Esophagus muscularis mucosa (tissue), 4 donors: ENCODE data around the gene NCEH1. TPM values are rescaled to one million over a fixed set of nuclear protein-coding genes. Genes with fewer than 3 reads are reported as not detected.
"Not testable (repeated sequence)": the region's sequence is repeated elsewhere in the genome, so short reads cannot be mapped to it uniquely, and the experiment has no call there.

ENCODE experiments used
- DNase-seq: peaks from one replicate; pipeline ENCODE4 v3.0.0-alpha.2; 2017; ENCODE audit errors: extremely low spot score
- H3K27ac ChIP-seq, 4 donors: fragments of 200-600 bp; sonication (generic); replicated peaks in 1 of 4; 1 replicate in 3 of 4; 2 replicates in 1 of 4; pipeline ENCODE4 v1.5.1; 2016 to 2019; ENCODE audit warnings: mild to moderate bottlenecking in 1 of 4
- H3K27me3 ChIP-seq, 4 donors: fragments of 200-600 bp; sonication (generic); one replicate each; pipeline versions ENCODE4 v1.5.1 to v1.6.0; 2016 to 2019
- H3K36me3 ChIP-seq, 4 donors: fragments of 200-600 bp; sonication (generic); one replicate each; pipeline ENCODE4 v1.5.1; 2016 to 2019
- H3K4me1 ChIP-seq, 4 donors: fragments of 200-600 bp; sonication (generic); one replicate each; pipeline ENCODE4 v1.5.1; 2016 to 2019
- H3K4me3 ChIP-seq, 4 donors: fragments of 200-600 bp; sonication (generic); 1 replicate in 2 of 4; 2 replicates in 2 of 4; pipeline ENCODE4 v1.5.1; 2016 to 2019; ENCODE audit warnings: mild to moderate bottlenecking in 4 of 4, moderate library complexity in 1 of 4
- H3K9me3 ChIP-seq, 4 donors: fragments of 200-600 bp; sonication (generic); 1 replicate in 3 of 4; 2 replicates in 1 of 4; pipeline ENCODE4 v1.5.1; 2016 to 2019
- EP300 ChIP-seq: sonication (generic); formaldehyde crosslinking; IDR thresholded peaks from one replicate; pipeline ENCODE4 v1.6.1; 2017; ENCODE audit warnings: antibody characterized with exemption
- POLR2A ChIP-seq: fragments of 450-650 bp; IDR thresholded peaks from one replicate; pipeline ENCODE4 v1.6.1; 2017; ENCODE audit warnings: antibody characterized with exemption, moderate library complexity, mild to moderate bottlenecking, low read depth
- POLR2AphosphoS5 ChIP-seq, 2 donors: sonication (generic); formaldehyde crosslinking; IDR thresholded peaks; one replicate each; pipeline ENCODE4 v1.6.1; 2017; ENCODE audit warnings: antibody characterized with exemption in 2 of 2
- WGBS: methylation state at CpG from one replicate; pipeline ENCODE4 v1.1.5; 2018; 5-methylcytosine and 5-hydroxymethylcytosine counted together
- intact Hi-C: fragments of 100-400 bp; cut with DNase I; formaldehyde crosslinking; loops from one replicate; pipeline ENCODE4 v1.15.1; 2023
- total RNA-seq, 4 donors: library from RNA; depleted of rRNA; stranded (reverse); fragments of >200 nt; gene quantifications; one replicate each; pipeline versions ENCODE4 v1.1.0 to v1.2.1, GENCODE V29; 2016
- TF ChIP-seq, protein P1 (sequence below), 3 experiments: fragments of 200-600 bp in 2 of 3; fragments of 450-650 bp in 1 of 3; sonication (generic) in 2 of 3; IDR thresholded peaks; one replicate each; pipeline ENCODE4 v1.5.1; 2017 to 2019; ENCODE audit warnings: antibody characterized with exemption in 3 of 3, mild to moderate bottlenecking in 2 of 3, moderate library complexity in 1 of 3

The NCEH1 gene
- total RNA-seq, 4 donors from 2014 or later, result 3.0 to 11.6 (median 3.7) TPM

DNA sequence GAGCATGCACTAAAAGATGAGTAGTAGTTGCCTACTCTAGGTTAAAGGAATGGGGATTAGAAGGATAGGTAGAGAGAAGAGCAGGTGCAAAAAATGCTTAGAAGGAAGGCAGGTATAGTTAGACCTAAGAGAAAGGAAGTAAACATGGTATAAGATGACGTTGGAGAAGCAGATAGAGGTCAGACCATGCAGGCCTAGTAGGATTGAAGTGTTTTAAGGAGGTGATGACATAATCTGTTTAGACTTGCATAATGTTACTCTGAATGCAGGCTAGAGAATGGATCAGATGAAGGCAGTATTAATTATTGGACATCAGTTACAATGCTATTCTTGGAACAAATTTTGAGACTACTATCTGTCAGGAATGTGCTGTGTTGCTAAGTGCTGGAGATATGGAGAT lies 28.6 kb upstream of the NCEH1 start:
- 56% methylated on average over 1 of the region's 1 CpG for WGBS
- intact Hi-C loops, result no loop called here
- Histone ChIP-seq H3K36me3 (no peaks in the 10 kb centered on the region), H3K27ac (no peak overlapping the region), H3K4me1 (no peaks in the 10 kb centered on the region), H3K27me3 (no peaks in the 10 kb centered on the region), H3K4me3 (no peak overlapping the region), H3K9me3 (no peaks in the 10 kb centered on the region)
- TF ChIP-seq POLR2A (no peak), POLR2AphosphoS5 (IDR thresholded peaks at IDR 0.05) (no peak), EP300 (no peak)
- TF ChIP-seq, protein P1, sequence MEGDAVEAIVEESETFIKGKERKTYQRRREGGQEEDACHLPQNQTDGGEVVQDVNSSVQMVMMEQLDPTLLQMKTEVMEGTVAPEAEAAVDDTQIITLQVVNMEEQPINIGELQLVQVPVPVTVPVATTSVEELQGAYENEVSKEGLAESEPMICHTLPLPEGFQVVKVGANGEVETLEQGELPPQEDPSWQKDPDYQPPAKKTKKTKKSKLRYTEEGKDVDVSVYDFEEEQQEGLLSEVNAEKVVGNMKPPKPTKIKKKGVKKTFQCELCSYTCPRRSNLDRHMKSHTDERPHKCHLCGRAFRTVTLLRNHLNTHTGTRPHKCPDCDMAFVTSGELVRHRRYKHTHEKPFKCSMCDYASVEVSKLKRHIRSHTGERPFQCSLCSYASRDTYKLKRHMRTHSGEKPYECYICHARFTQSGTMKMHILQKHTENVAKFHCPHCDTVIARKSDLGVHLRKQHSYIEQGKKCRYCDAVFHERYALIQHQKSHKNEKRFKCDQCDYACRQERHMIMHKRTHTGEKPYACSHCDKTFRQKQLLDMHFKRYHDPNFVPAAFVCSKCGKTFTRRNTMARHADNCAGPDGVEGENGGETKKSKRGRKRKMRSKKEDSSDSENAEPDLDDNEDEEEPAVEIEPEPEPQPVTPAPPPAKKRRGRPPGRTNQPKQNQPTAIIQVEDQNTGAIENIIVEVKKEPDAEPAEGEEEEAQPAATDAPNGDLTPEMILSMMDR (IDR thresholded peaks at IDR 0.05), result no peak
- DNase-seq, result no peak

DNA sequence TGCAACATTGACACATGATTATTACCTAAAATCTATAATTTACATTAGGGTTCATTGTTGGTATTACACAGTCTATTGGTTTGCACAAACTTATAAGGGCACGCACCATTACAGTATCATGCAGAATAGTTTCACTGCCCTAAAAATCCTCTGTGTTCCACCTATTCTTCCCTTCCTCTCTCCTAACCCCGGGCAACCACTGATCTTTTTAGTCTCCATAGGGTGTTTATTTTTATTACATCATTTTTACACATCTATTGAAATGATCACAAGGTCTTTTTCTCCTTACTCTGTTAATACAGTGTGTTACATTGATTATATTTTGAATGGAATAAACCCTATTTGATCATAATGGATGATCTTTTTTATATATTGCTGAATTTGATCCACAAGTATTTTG lies 24.1 kb upstream of the NCEH1 start:
- TF ChIP-seq POLR2AphosphoS5 (IDR thresholded peaks at IDR 0.05) (no peak), POLR2A (no peak), EP300 (no peak)
- TF ChIP-seq, protein P1 (IDR thresholded peaks at IDR 0.05), result no peak
- H3K4me3 ChIP-seq, result no peak overlapping the region
- intact Hi-C loops, result no loop called here
- no peaks in the 10 kb centered on the region for H3K4me1 ChIP-seq
- no peaks in the 10 kb centered on the region for H3K9me3 ChIP-seq
- H3K27ac ChIP-seq, result no peak overlapping the region
- no peaks in the 10 kb centered on the region for H3K36me3 ChIP-seq
- H3K27me3 ChIP-seq, result no peaks in the 10 kb centered on the region
- WGBS, result 89% methylated on average over 2 of the region's 2 CpGs
- no peak for DNase-seq

DNA sequence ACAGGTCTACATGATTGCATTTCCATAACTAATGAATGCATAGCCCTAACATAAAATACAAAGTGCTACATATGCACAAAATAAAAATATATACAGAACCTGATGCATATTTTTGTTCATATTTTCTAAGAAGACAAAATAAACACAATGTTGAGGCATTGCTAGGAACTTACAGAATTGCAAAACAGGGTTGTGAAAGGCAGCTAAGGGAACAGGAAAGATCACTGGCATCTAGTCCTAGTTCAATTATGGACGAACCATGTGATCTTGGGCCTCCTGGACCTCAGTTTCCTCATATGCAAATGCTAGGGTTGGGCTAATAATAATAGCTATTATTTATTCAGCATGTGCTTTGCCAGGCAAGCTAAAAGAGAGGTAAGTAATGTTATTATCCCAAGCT lies 15.5 kb upstream of the NCEH1 start:
- Histone ChIP-seq H3K36me3 (no peaks in the 10 kb centered on the region), H3K27me3 (no peaks in the 10 kb centered on the region), H3K4me1 (no peaks in the 10 kb centered on the region), H3K9me3 (no peaks in the 10 kb centered on the region), H3K4me3 (no peak overlapping the region), H3K27ac (no peak overlapping the region)
- 80% methylated on average over 1 of the region's 1 CpG for WGBS
- DNase-seq, result peak; percentile 29
- TF ChIP-seq, protein P1 (IDR thresholded peaks at IDR 0.05), result no peak
- no peak for TF ChIP-seq POLR2A
- TF ChIP-seq EP300, result no peak
- no peak for TF ChIP-seq POLR2AphosphoS5 (IDR thresholded peaks at IDR 0.05)
- intact Hi-C loops, result no loop called here

DNA sequence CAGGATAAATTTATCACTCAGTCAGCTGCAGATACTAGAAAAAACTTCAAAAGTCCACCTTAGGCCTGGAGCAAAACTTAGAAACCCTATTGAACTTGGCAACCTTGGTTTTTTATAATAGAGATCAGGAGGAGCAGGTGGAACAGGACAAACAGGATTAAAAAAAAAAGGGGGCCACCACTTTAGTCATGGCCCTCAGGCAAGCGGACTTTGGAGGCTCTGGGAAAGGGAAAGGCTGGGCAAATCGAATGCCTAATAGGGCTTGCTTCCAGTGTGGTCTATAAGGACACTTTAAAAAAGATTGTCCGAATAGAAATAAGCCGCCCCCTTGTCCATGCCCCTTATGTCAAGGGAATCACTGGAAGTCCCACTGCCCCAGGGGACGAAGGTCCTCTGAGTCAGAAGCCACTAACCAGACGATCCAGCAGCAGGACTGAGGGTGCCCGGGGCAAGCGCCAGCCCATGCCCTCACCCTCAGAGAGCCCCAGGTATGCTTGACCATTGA lies 11.7 kb upstream of the NCEH1 start:
- H3K4me1 ChIP-seq, intact Hi-C loops, H3K27me3 ChIP-seq, H3K27ac ChIP-seq, H3K36me3 ChIP-seq, H3K4me3 ChIP-seq: not testable (repeated sequence)
- peaks cover 0 to 11% (median 4%) of the 10 kb centered on the region in 4 donors for H3K9me3 ChIP-seq
- peak; percentile 29 for DNase-seq
- 86% methylated on average over 6 of the region's 8 CpGs for WGBS

DNA sequence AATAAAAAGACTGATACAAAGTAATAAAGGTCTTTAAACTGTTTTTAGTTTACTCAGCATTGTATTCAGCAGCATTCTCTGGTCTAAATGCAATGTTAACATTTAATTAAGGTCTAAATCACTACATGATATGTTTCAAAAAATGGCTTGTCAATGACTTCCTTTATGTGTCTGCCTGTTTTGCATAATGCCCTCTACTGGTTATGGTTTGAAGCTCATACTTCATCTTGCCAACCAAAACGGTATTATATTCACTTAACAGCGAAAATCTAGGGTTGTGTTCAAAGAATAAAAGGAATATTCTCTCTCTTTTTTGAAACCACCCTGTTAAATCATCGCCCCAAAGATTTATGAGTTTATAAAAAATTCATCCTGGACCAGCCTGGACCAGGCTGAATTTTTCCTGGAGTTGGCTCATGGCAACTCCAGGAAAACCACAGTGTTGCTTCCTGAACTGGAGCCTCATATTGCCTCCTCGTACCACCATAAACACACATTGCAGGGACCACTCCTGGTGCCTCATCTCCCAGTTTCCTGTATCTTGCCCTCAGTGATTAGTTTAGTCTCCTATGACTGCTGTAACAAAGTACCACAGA lies 6.7 kb upstream of the NCEH1 start:
- intact Hi-C loops, result no loop called here
- DNase-seq, result peak; percentile 12
- H3K4me3 ChIP-seq, result no peak overlapping the region
- TF ChIP-seq POLR2AphosphoS5 (IDR thresholded peaks at IDR 0.05), result no peak
- TF ChIP-seq, protein P1 (IDR thresholded peaks at IDR 0.05), result peak in 1 of 3 experiments; percentile 28
- peaks cover 0 to 11% (median 4%) of the 10 kb centered on the region in 4 donors for H3K9me3 ChIP-seq
- H3K27me3 ChIP-seq, result no peaks in the 10 kb centered on the region
- no peaks in the 10 kb centered on the region for H3K36me3 ChIP-seq
- H3K4me1 ChIP-seq, result no peaks in the 10 kb centered on the region
- 82% methylated on average over 4 of the region's 4 CpGs for WGBS
- H3K27ac ChIP-seq, result no peak overlapping the region
